Vagina (tissue), 2 donors: ENCODE results near the gene ARID1B. TPM values are rescaled to one million over a fixed set of nuclear protein-coding genes. Genes with fewer than 3 reads are reported as not detected.

Source experiments
- DNase-seq, 2 donors: peaks; one replicate each; pipeline ENCODE4 v3.0.0-alpha.2; 2017; ENCODE audit errors: extremely low spot score in 2 of 2
- H3K27ac ChIP-seq: fragments of 200-600 bp; sonication (generic); one replicate; pipeline ENCODE4 v1.5.1; 2019
- H3K27me3 ChIP-seq: fragments of 200-600 bp; sonication (generic); one replicate; pipeline ENCODE4 v1.5.1; 2019
- H3K36me3 ChIP-seq, 2 donors: fragments of 200-600 bp; sonication (generic); one replicate each; pipeline ENCODE4 v1.5.1; 2017 to 2019
- H3K4me1 ChIP-seq: fragments of 200-600 bp; sonication (generic); one replicate; pipeline ENCODE4 v1.5.1; 2019
- H3K4me3 ChIP-seq, 2 donors: fragments of 200-600 bp; sonication (generic); 1 replicate in 1 of 2; 2 replicates in 1 of 2; pipeline ENCODE4 v1.5.1; 2016 to 2019
- H3K9me3 ChIP-seq: fragments of 200-600 bp; sonication (generic); one replicate; pipeline ENCODE4 v1.5.1; 2019
- POLR2A ChIP-seq, 2 donors: fragments of 450-650 bp; IDR thresholded peaks; one replicate each; pipeline ENCODE4 v1.6.1; 2017; ENCODE audit warnings: antibody characterized with exemption in 2 of 2, mild to moderate bottlenecking in 2 of 2, moderate library complexity in 2 of 2
- POLR2AphosphoS5 ChIP-seq, 2 donors: sonication (generic); formaldehyde crosslinking; IDR thresholded peaks; one replicate each; pipeline ENCODE4 v1.9.0; 2017; ENCODE audit warnings: antibody characterized with exemption in 2 of 2, mild to moderate bottlenecking in 2 of 2, low read depth in 1 of 2; ENCODE audit not compliant: insufficient read depth in 1 of 2
- intact Hi-C: fragments of 100-400 bp; cut with DNase I; formaldehyde crosslinking; loops from one replicate; pipeline ENCODE4 v1.15.1; 2023
- total RNA-seq: library from RNA; depleted of rRNA; stranded (reverse); fragments of >200 nt; gene quantifications from one replicate; pipeline ENCODE4 v1.2.3, GENCODE V29; 2016
- TF ChIP-seq, protein P1 (sequence below), 3 experiments: fragments of 450-650 bp in 2 of 3; fragments of 200-600 bp in 1 of 3; sonication (generic) in 1 of 3; IDR thresholded peaks; one replicate each; pipeline ENCODE4 v1.5.1; 2017 to 2019; ENCODE audit warnings: antibody characterized with exemption in 3 of 3, mild to moderate bottlenecking in 2 of 3, moderate library complexity in 2 of 3

ARID1B gene
- total RNA-seq, 1 donor from 2014 or later: 141 TPM

- H3K27me3 ChIP-seq: no peaks in the 10 kb centered on the region
- no peaks in the 10 kb centered on the region for H3K36me3 ChIP-seq
- intact Hi-C loops: no loop called here
- TF ChIP-seq POLR2A (IDR thresholded peaks at IDR 0.05) (no peak), POLR2AphosphoS5 (IDR thresholded peaks at IDR 0.05; ENCODE audit: insufficient read depth in 1 of 2, low read depth in 1 of 2) (no peak)
- TF ChIP-seq, protein P1, sequence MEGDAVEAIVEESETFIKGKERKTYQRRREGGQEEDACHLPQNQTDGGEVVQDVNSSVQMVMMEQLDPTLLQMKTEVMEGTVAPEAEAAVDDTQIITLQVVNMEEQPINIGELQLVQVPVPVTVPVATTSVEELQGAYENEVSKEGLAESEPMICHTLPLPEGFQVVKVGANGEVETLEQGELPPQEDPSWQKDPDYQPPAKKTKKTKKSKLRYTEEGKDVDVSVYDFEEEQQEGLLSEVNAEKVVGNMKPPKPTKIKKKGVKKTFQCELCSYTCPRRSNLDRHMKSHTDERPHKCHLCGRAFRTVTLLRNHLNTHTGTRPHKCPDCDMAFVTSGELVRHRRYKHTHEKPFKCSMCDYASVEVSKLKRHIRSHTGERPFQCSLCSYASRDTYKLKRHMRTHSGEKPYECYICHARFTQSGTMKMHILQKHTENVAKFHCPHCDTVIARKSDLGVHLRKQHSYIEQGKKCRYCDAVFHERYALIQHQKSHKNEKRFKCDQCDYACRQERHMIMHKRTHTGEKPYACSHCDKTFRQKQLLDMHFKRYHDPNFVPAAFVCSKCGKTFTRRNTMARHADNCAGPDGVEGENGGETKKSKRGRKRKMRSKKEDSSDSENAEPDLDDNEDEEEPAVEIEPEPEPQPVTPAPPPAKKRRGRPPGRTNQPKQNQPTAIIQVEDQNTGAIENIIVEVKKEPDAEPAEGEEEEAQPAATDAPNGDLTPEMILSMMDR (IDR thresholded peaks at IDR 0.05): no peak
- DNase-seq: no peak
- no peak overlapping the region for H3K27ac ChIP-seq
- H3K9me3 ChIP-seq: no peaks in the 10 kb centered on the region
- peaks cover 60% of the 10 kb centered on the region for H3K4me1 ChIP-seq
- no peak overlapping the region for H3K4me3 ChIP-seq
These were observed 24.5 kb downstream of the ARID1B start for GRCh38 chr6:156801712-156802111.

GRCh38 chr6:156803353-156803752, 26.2 kb downstream of the ARID1B start:
- Histone ChIP-seq H3K36me3 (no peaks in the 10 kb centered on the region), H3K27ac (no peak overlapping the region), H3K27me3 (no peaks in the 10 kb centered on the region), H3K4me3 (no peak overlapping the region), H3K4me1 (peaks cover 59% of the 10 kb centered on the region), H3K9me3 (no peaks in the 10 kb centered on the region)
- no peak for TF ChIP-seq POLR2A (IDR thresholded peaks at IDR 0.05)
- intact Hi-C loops: no loop called here
- DNase-seq: no peak

DNA sequence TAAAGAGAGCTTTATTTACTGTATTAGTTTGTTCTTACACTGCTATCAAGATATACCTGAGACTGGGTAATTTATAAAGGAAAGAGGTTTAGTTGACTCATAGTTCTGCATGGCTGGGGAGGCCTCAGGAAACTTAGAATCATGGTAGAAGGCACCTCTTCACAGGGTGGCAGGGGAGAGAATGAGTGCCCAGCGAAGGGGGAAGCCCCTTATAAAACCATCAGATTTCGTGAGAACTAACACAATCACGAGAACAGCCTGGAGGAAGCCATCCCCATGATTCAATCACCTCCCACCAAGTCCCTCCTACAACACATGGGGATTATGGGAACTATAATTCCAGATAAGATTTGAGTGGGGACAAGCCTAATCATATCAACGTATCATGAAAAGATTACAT, 27.2 kb downstream of the ARID1B start:
- intact Hi-C loops: no loop called here
- Histone ChIP-seq H3K27me3 (no peaks in the 10 kb centered on the region), H3K4me3 (no peak overlapping the region), H3K27ac (no peak overlapping the region), H3K9me3 (no peaks in the 10 kb centered on the region), H3K36me3 (no peaks in the 10 kb centered on the region), H3K4me1 (peaks cover 58% of the 10 kb centered on the region)
- TF ChIP-seq POLR2AphosphoS5 (IDR thresholded peaks at IDR 0.05; ENCODE audit: insufficient read depth in 1 of 2, low read depth in 1 of 2) (no peak), POLR2A (IDR thresholded peaks at IDR 0.05) (no peak)
- TF ChIP-seq, protein P1 (IDR thresholded peaks at IDR 0.05): no peak
- DNase-seq: no peak

DNA sequence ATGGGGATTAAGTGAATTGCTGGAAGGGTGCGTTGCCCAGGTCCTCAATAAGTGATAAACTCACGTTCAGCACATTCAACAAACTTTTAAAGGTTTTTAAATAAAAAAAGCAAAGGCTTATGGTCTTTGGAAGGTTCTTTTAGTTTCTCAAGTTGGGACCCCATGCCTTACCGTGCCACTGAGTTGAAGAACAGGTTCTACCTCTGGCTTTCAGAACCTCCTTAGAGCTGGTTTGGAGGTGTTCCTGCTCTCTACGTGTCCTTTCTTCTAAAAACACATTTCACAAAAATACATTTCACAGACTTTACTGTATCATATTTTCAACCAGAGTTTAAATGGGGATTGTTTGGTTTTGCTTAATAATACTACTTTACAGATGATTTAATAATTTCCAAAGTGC, 29.0 kb downstream of the ARID1B start:
- H3K9me3 ChIP-seq: no peaks in the 10 kb centered on the region
- intact Hi-C loops: no loop called here
- H3K36me3 ChIP-seq: no peaks in the 10 kb centered on the region
- no peak for DNase-seq
- no peaks in the 10 kb centered on the region for H3K27me3 ChIP-seq
- TF ChIP-seq POLR2A (IDR thresholded peaks at IDR 0.05) (no peak), POLR2AphosphoS5 (IDR thresholded peaks at IDR 0.05; ENCODE audit: insufficient read depth in 1 of 2, low read depth in 1 of 2) (no peak)
- TF ChIP-seq, protein P1 (IDR thresholded peaks at IDR 0.05): no peak
- H3K4me3 ChIP-seq: no peak overlapping the region
- no peak overlapping the region for H3K27ac ChIP-seq
- peaks cover 75% of the 10 kb centered on the region for H3K4me1 ChIP-seq

- DNase-seq: no peak
- H3K36me3 ChIP-seq: no peaks in the 10 kb centered on the region
- no peak overlapping the region for H3K27ac ChIP-seq
- no peak for TF ChIP-seq POLR2AphosphoS5 (IDR thresholded peaks at IDR 0.05; ENCODE audit: insufficient read depth in 1 of 2, low read depth in 1 of 2)
- TF ChIP-seq, protein P1 (IDR thresholded peaks at IDR 0.05): no peak
- TF ChIP-seq POLR2A (IDR thresholded peaks at IDR 0.05): no peak
- H3K4me3 ChIP-seq: no peak overlapping the region
- peaks cover 77% of the 10 kb centered on the region for H3K4me1 ChIP-seq
- intact Hi-C loops: no loop called here
- no peaks in the 10 kb centered on the region for H3K27me3 ChIP-seq
- H3K9me3 ChIP-seq: no peaks in the 10 kb centered on the region
These were observed 29.9 kb downstream of the ARID1B start for GRCh38 chr6:156807028-156807427.

DNA sequence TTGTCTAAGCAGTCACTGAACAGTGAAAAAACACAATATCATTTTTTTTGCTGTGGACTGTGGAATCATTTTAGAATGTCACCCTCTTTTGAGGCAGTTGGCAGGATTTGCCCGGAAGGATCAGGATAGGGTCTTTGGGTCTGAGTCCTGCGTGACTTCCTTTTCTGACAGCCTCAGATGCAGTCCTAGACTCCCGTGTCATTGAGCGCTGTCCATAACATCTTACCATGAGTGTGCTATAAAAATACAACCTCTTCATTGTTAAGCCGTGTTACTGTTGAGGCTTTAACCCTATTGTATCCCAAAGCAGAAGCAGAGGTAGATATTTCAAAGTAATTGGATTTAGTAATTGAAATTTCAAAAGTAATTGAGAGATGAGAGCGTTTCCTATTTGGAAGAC, 30.6 kb downstream of the ARID1B start:
- TF ChIP-seq POLR2A (IDR thresholded peaks at IDR 0.05) (no peak), POLR2AphosphoS5 (IDR thresholded peaks at IDR 0.05; ENCODE audit: insufficient read depth in 1 of 2, low read depth in 1 of 2) (no peak)
- TF ChIP-seq, protein P1 (IDR thresholded peaks at IDR 0.05): no peak
- Histone ChIP-seq H3K27me3 (no peaks in the 10 kb centered on the region), H3K9me3 (no peaks in the 10 kb centered on the region), H3K27ac (peak overlapping the region; percentile 30), H3K4me3 (no peak overlapping the region), H3K4me1 (peaks cover 72% of the 10 kb centered on the region), H3K36me3 (no peaks in the 10 kb centered on the region)
- DNase-seq: no peak
- intact Hi-C loops: no loop called here
